ENCODE measurements around the gene ADCY1. TPM values are rescaled to one million over a fixed set of nuclear protein-coding genes. Genes with fewer than 3 reads are reported as not detected.

Gene ADCY1
- total and polyA plus RNA-seq, 2 experiments from 2014 or later = 15.6 to 22.9 TPM

GRCh38 chr7:45563401-45563800, 10.8 kb upstream of the ADCY1 start:
- Histone ChIP-seq H3K27me3 (no peaks in the 10 kb centered on the region), H3K4me1 (ENCODE audit: low read depth) (peaks cover 28% of the 10 kb centered on the region), H3K4me3 (no peak overlapping the region), H3K27ac (peak overlapping the region; percentile 77), H3K36me3 (no peaks in the 10 kb centered on the region), H3K9me3 (ENCODE audit: low read depth) (no peaks in the 10 kb centered on the region)
- DNase-seq (ENCODE audit: low read depth in 1 of 2, low spot score in 1 of 2) = no peak
- no peak for TF ChIP-seq CTCF (IDR thresholded peaks at IDR 0.05; ENCODE audit: low read depth, low read length)

- H3K36me3 ChIP-seq = no peaks in the 10 kb centered on the region
- TF ChIP-seq CTCF (IDR thresholded peaks at IDR 0.05; ENCODE audit: low read depth, low read length) = no peak
- no peak overlapping the region for H3K4me3 ChIP-seq
- H3K27me3 ChIP-seq = no peaks in the 10 kb centered on the region
- H3K4me1 ChIP-seq (ENCODE audit: low read depth) = peaks cover 28% of the 10 kb centered on the region
- peak in 1 of 2 donors; percentile 41 for DNase-seq (ENCODE audit: low read depth in 1 of 2, low spot score in 1 of 2)
- peak overlapping the region; percentile 77 for H3K27ac ChIP-seq
- H3K9me3 ChIP-seq (ENCODE audit: low read depth) = no peaks in the 10 kb centered on the region
Observed at GRCh38 chr7:45563941-45564461, 10.2 kb upstream of the ADCY1 start.

- Histone ChIP-seq H3K4me1 (ENCODE audit: low read depth) (peaks cover 28% of the 10 kb centered on the region), H3K36me3 (no peaks in the 10 kb centered on the region), H3K27ac (peak overlapping the region; percentile 77), H3K4me3 (no peak overlapping the region), H3K27me3 (no peaks in the 10 kb centered on the region), H3K9me3 (ENCODE audit: low read depth) (no peaks in the 10 kb centered on the region)
- peak; percentile 17 to 66 for DNase-seq (ENCODE audit: low read depth in 1 of 2, low spot score in 1 of 2)
- TF ChIP-seq CTCF (IDR thresholded peaks at IDR 0.05; ENCODE audit: low read depth, low read length) = no peak
Observed at GRCh38 chr7:45564485-45564884, 9.7 kb upstream of the ADCY1 start.

GRCh38 chr7:45564886-45565455, 9.2 kb upstream of the ADCY1 start:
- Histone ChIP-seq H3K27ac (peak overlapping the region; percentile 77), H3K36me3 (no peaks in the 10 kb centered on the region), H3K27me3 (no peaks in the 10 kb centered on the region), H3K4me1 (ENCODE audit: low read depth) (peaks cover 28% of the 10 kb centered on the region), H3K9me3 (ENCODE audit: low read depth) (no peaks in the 10 kb centered on the region), H3K4me3 (no peak overlapping the region)
- no peak for DNase-seq (ENCODE audit: low read depth in 1 of 2, low spot score in 1 of 2)
- no peak for TF ChIP-seq CTCF (IDR thresholded peaks at IDR 0.05; ENCODE audit: low read depth, low read length)

- H3K36me3 ChIP-seq = no peaks in the 10 kb centered on the region
- H3K27ac ChIP-seq = no peak overlapping the region
- no peak for DNase-seq (ENCODE audit: low read depth in 1 of 2, low spot score in 1 of 2)
- TF ChIP-seq CTCF (IDR thresholded peaks at IDR 0.05; ENCODE audit: low read depth, low read length) = no peak
- H3K4me1 ChIP-seq (ENCODE audit: low read depth) = peaks cover 28% of the 10 kb centered on the region
- H3K27me3 ChIP-seq = no peaks in the 10 kb centered on the region
- H3K4me3 ChIP-seq = no peak overlapping the region
- no peaks in the 10 kb centered on the region for H3K9me3 ChIP-seq (ENCODE audit: low read depth)
Observed at GRCh38 chr7:45566386-45566785, 7.8 kb upstream of the ADCY1 start.

All from cardiac muscle cell (in vitro differentiated cells and primary cell).